Ascending aorta (tissue), 2 donors: ENCODE data around the gene DECR2. TPM values are rescaled to one million over a fixed set of nuclear protein-coding genes. Genes with fewer than 3 reads are reported as not detected.

Experiments used
- DNase-seq, 2 donors: peaks; one replicate each; pipeline ENCODE4 v3.0.0-alpha.2; 2019; ENCODE audit warnings: low spot score in 2 of 2
- H3K27ac ChIP-seq, 2 donors: fragments of 200-600 bp; sonication (generic); one replicate each; pipeline ENCODE4 v1.5.1; 2016 to 2017; ENCODE audit warnings: mild to moderate bottlenecking in 1 of 2
- H3K27me3 ChIP-seq: fragments of 200-600 bp; sonication (generic); one replicate; pipeline ENCODE4 v1.5.1; 2017
- H3K36me3 ChIP-seq, 2 donors: fragments of 200-600 bp; sonication (generic); one replicate each; pipeline ENCODE4 v1.5.1; 2016
- H3K4me1 ChIP-seq, 2 donors: fragments of 200-600 bp; sonication (generic); one replicate each; pipeline ENCODE4 v1.5.1; 2016 to 2017; ENCODE audit warnings: mild to moderate bottlenecking in 1 of 2
- H3K4me3 ChIP-seq, 2 donors: fragments of 200-600 bp; sonication (generic); one replicate each; pipeline ENCODE4 v1.5.1; 2016 to 2017; ENCODE audit warnings: mild to moderate bottlenecking in 1 of 2
- H3K9me3 ChIP-seq, 2 donors: fragments of 200-600 bp; sonication (generic); one replicate each; pipeline ENCODE4 v1.5.1; 2016
- CTCF ChIP-seq, 3 experiments: fragments of 200-600 bp in 2 of 3; fragments of 450-650 bp in 1 of 3; sonication (generic) in 2 of 3; IDR thresholded peaks; one replicate each; pipeline ENCODE4 v1.5.1; 2016 to 2019; ENCODE audit warnings: antibody characterized with exemption in 3 of 3, mild to moderate bottlenecking in 1 of 3, moderate library complexity in 1 of 3
- intact Hi-C: fragments of 100-400 bp; cut with DNase I; formaldehyde crosslinking; loops from one replicate; pipeline ENCODE4 v1.15.1; 2023
- total RNA-seq: library from RNA; depleted of rRNA; stranded (reverse); fragments of >200 nt; gene quantifications from one replicate; pipeline ENCODE4 v1.1.0, GENCODE V29; 2016

DECR2 gene
- total RNA-seq, 1 donor from 2014 or later, result 44.0 TPM

- no peak for DNase-seq
- no peak overlapping the region for H3K27ac ChIP-seq
- no peak overlapping the region for H3K4me3 ChIP-seq
- peaks cover 12% of the 10 kb centered on the region in 2 donors for H3K4me1 ChIP-seq
- H3K9me3 ChIP-seq, result no peaks in the 10 kb centered on the region
- intact Hi-C loops, result no loop called here
- no peaks in the 10 kb centered on the region for H3K36me3 ChIP-seq
- TF ChIP-seq CTCF (IDR thresholded peaks at IDR 0.05), result no peak
- no peaks in the 10 kb centered on the region for H3K27me3 ChIP-seq
These were observed 46.7 kb upstream of the DECR2 start for GRCh38 chr16:354971-355461.

- Histone ChIP-seq H3K27ac (no peak overlapping the region), H3K4me1 (peaks cover 3 to 4% of the 10 kb centered on the region in 2 donors), H3K9me3 (no peaks in the 10 kb centered on the region), H3K36me3 (no peaks in the 10 kb centered on the region), H3K4me3 (no peak overlapping the region), H3K27me3 (no peaks in the 10 kb centered on the region)
- intact Hi-C loops, result no loop called here
- TF ChIP-seq CTCF (IDR thresholded peaks at IDR 0.05), result no peak
- no peak for DNase-seq
These were observed 44.9 kb upstream of the DECR2 start for GRCh38 chr16:356741-357140.

GRCh38 chr16:359067-359763 lies 42.5 kb upstream of the DECR2 start:
- Histone ChIP-seq H3K36me3 (no peaks in the 10 kb centered on the region), H3K27me3 (no peaks in the 10 kb centered on the region), H3K27ac (no peak overlapping the region), H3K4me3 (no peak overlapping the region), H3K4me1 (no peaks in the 10 kb centered on the region), H3K9me3 (no peaks in the 10 kb centered on the region)
- no peak for DNase-seq
- intact Hi-C loops, result no loop called here
- TF ChIP-seq CTCF (IDR thresholded peaks at IDR 0.05), result no peak

GRCh38 chr16:359871-360697 lies 41.6 kb upstream of the DECR2 start:
- DNase-seq, result no peak
- intact Hi-C loops, result no loop called here

More at GRCh38 chr16:359871-360697, 41.6 kb upstream of the DECR2 start:
- H3K27ac ChIP-seq, result no peak overlapping the region
- no peaks in the 10 kb centered on the region for H3K36me3 ChIP-seq
- H3K4me3 ChIP-seq, result no peak overlapping the region
- H3K27me3 ChIP-seq, result no peaks in the 10 kb centered on the region
- no peaks in the 10 kb centered on the region for H3K4me1 ChIP-seq
- no peaks in the 10 kb centered on the region for H3K9me3 ChIP-seq
- no peak for TF ChIP-seq CTCF (IDR thresholded peaks at IDR 0.05)
